GM21447 (cell line): ENCODE results near the gene SP9.
"Not testable (repeated sequence)": the region's sequence is repeated elsewhere in the genome, so short reads cannot be mapped to it uniquely, and the experiment has no call there.

Experiments used
- ATAC-seq: cut with Tn5 transposase; IDR thresholded peaks from one replicate; pipeline ENCODE4 v1.9.1; 2021; ENCODE audit not compliant: unreplicated experiment

The SP9 gene

GRCh38 chr2:174344716-174345461 lies 10.1 kb downstream of the SP9 start:
- no peak for ATAC-seq

- no peak for ATAC-seq
Observed at GRCh38 chr2:174350018-174350417, 15.3 kb downstream of the SP9 start.

GRCh38 chr2:174350593-174351181 lies 15.9 kb downstream of the SP9 start:
- no peak for ATAC-seq

- ATAC-seq, result no peak
Observed at GRCh38 chr2:174353004-174353403, 18.2 kb downstream of the SP9 start.

GRCh38 chr2:174356347-174356746 lies 21.6 kb downstream of the SP9 start:
- ATAC-seq, result no peak

- not testable (repeated sequence) for ATAC-seq
Observed at GRCh38 chr2:174359663-174360062, 24.9 kb downstream of the SP9 start.

- ATAC-seq, result no peak
Observed at GRCh38 chr2:174362949-174363348, 28.2 kb downstream of the SP9 start.

- not testable (repeated sequence) for ATAC-seq
Observed at GRCh38 chr2:174363492-174364225, 28.9 kb downstream of the SP9 start.

- no peak for ATAC-seq
Observed at GRCh38 chr2:174364628-174365027, 29.9 kb downstream of the SP9 start.

GRCh38 chr2:174365571-174365970 lies 30.8 kb downstream of the SP9 start:
- no peak for ATAC-seq

GRCh38 chr2:174368691-174369090 lies 33.9 kb downstream of the SP9 start:
- no peak for ATAC-seq

GRCh38 chr2:174376967-174377366 lies 42.2 kb downstream of the SP9 start:
- ATAC-seq, result no peak

GRCh38 chr2:174383796-174384195 lies 49.0 kb downstream of the SP9 start:
- ATAC-seq, result no peak

GRCh38 chr2:174385201-174385600 lies 50.4 kb downstream of the SP9 start:
- ATAC-seq, result no peak
